Heart left ventricle (tissue), 16 donors: ENCODE results near the gene FIBP. TPM values are rescaled to one million over a fixed set of nuclear protein-coding genes. Genes with fewer than 3 reads are reported as not detected.

Source experiments
- ATAC-seq, 4 donors: fragments of 200-7000 bp; cut with Tn5 transposase; one replicate each; pipeline ENCODE4 v1.9.1; 2020 to 2022; ENCODE audit warnings: moderate library complexity in 4 of 4, mild to moderate bottlenecking in 3 of 4, moderate number of reproducible peaks in 1 of 4
- DNase-seq, 5 donors: peaks; one replicate each; pipeline ENCODE4 v3.0.0-alpha.2; 2020
- H3K27ac ChIP-seq, 12 donors: fragments of 200-600 bp; sonication (generic) in 4 of 12; one replicate each; pipeline versions ENCODE4 v1.5.0 to v1.8.0; 2016 to 2022; ENCODE audit warnings: mild to moderate bottlenecking in 2 of 12
- H3K27me3 ChIP-seq, 9 donors: fragments of 200-600 bp; sonication (generic) in 2 of 9; one replicate each; pipeline versions ENCODE4 v1.5.1 to v1.8.0; 2016 to 2022; ENCODE audit warnings: mild to moderate bottlenecking in 3 of 9
- H3K36me3 ChIP-seq, 9 donors: fragments of 200-600 bp; sonication (generic) in 2 of 9; one replicate each; pipeline versions ENCODE4 v1.5.0 to v1.8.0; 2018 to 2022; ENCODE audit warnings: mild to moderate bottlenecking in 2 of 9
- H3K4me1 ChIP-seq, 12 donors: fragments of 200-600 bp; sonication (generic) in 4 of 12; one replicate each; pipeline versions ENCODE4 v1.5.0 to v1.8.0; 2016 to 2022; ENCODE audit warnings: mild to moderate bottlenecking in 3 of 12
- H3K4me3 ChIP-seq, 12 donors: fragments of 200-600 bp; sonication (generic) in 4 of 12; one replicate each; pipeline versions ENCODE4 v1.5.0 to v1.8.0; 2017 to 2022; ENCODE audit warnings: mild to moderate bottlenecking in 9 of 12, moderate library complexity in 4 of 12
- H3K9me3 ChIP-seq, 12 donors: fragments of 200-600 bp; sonication (generic) in 4 of 12; one replicate each; pipeline versions ENCODE4 v1.5.0 to v1.8.0; 2016 to 2022; ENCODE audit warnings: mild to moderate bottlenecking in 1 of 12
- CTCF ChIP-seq, 12 donors: fragments of 200-600 bp; sonication (generic) in 4 of 12; IDR thresholded peaks; one replicate each; pipeline versions ENCODE4 v1.5.0 to v1.8.0; 2018 to 2022; ENCODE audit warnings: antibody characterized with exemption in 12 of 12, mild to moderate bottlenecking in 5 of 12
- POLR2A ChIP-seq, 2 donors: fragments of 450-650 bp; IDR thresholded peaks; one replicate each; pipeline ENCODE4 v1.6.1; 2017; ENCODE audit warnings: antibody characterized with exemption in 2 of 2, mild to moderate bottlenecking in 2 of 2, moderate library complexity in 2 of 2
- WGBS, 4 donors: extraction: QIAGEN DNeasy Blood & Tissue Kit in 2 of 4; methylation state at CpG; one replicate each; pipeline versions ENCODE4 v1.1.5 to v1.1.7; 2013 to 2018; 5-methylcytosine and 5-hydroxymethylcytosine counted together
- intact Hi-C, 10 donors: fragments of 100-400 bp; cut with DNase I; formaldehyde crosslinking; loops; one replicate each; pipeline versions ENCODE4 v1.11.1 to v1.14.2; 2022
- polyA plus RNA-seq, 2 donors: library from polyadenylated mRNA; stranded (reverse); fragments of 200-250 nt; gene quantifications; one replicate each; pipeline ENCODE4 v1.2.3, GENCODE V29; 2013
- total RNA-seq, 9 donors: library from RNA; depleted of rRNA in 2 of 9; stranded (reverse); fragments of >200 nt in 2 of 9; fragmentation: NEBNext Ultra II Directional in 3 of 9; extraction: Animal tissue kit (Norgen Biotek cat#: 25700) in 3 of 9; gene quantifications; one replicate each; pipeline versions ENCODE4 v1.1.0 to v1.2.4, GENCODE V29; 2016 to 2023
- donor health status: ischemic (EF 13 %, LVEDD 7.1; RV severe dilation, severe dysfunction).
- donor health status: healthy with polysubstance abuse.
- donor health status: DM: no; HTN: yes; CAD: no.
- donor health status: DM: no; HTN: no; CAD: no.
- donor health status: ischemic (EF 25% LVEDD 6.9; RV normal size, moderate dysfunction).
- donor health status: ischemic (EF 25% LVEDD 5.7; RV mildly dilated, moderate dysfunction).
- donor health status: healthy.
- donor health status: DM: yes; HTN: yes; CAD: no.
- donor health status: ischemic (EF 35%, LVEDD 5.7; RV mildly dilated, moderate dysfunction).
- donor health status: nonischemic (EF 11% LVEDD 7.7; RV severe dilation, severe dysfunction).
- donor health status: DM: yes; HTN: yes; CAD: no.
- donor health status: PGD.
- donor health status: ischemic (EF 29% LVEDD 5.4; RV normal size, mild dysfunction).
- donor health status: nonischemic (EF 23%, LVEDD 6.1; RV moderate dilation, normal function).

Gene FIBP
- total and polyA plus RNA-seq, 11 donors: 35.0 to 93.9 (median 57.3) TPM

- peaks cover 16 to 66% (median 56%) of the 10 kb centered on the region in 12 donors for H3K4me1 ChIP-seq
- H3K27me3 ChIP-seq: no peaks in the 10 kb centered on the region
- TF ChIP-seq CTCF (IDR thresholded peaks at IDR 0.05) (no peak), POLR2A (IDR thresholded peaks at IDR 0.05) (no peak)
- peak overlapping the region in 4 of 12 donors; percentile 4 to 33 (median 12) for H3K4me3 ChIP-seq
- ATAC-seq: no peak
- intact Hi-C loops: loop anchor here in 1 of 10 donors (5.0 kb wide), 1 partner anchor 46 kb away; the partner anchor contains the start of gene SART1
- peak overlapping the region in 11 of 12 donors; percentile 34 to 98 (median 84) for H3K27ac ChIP-seq
- peaks cover 0 to 9% (median 0%) of the 10 kb centered on the region in 9 donors for H3K36me3 ChIP-seq
- 67 to 79% (median 76%) methylated on average over 6 to 7 of the region's 7 CpGs for WGBS, 4 donors
- no peaks in the 10 kb centered on the region for H3K9me3 ChIP-seq
- DNase-seq: no peak
Observed at GRCh38 chr11:65916391-65916790, 28.1 kb upstream of the FIBP start.

GRCh38 chr11:65915821-65916251 lies 27.6 kb upstream of the FIBP start:
- WGBS, 4 donors: 15 to 30% (median 20%) methylated on average over 6 to 13 of the region's 13 CpGs
- Histone ChIP-seq H3K27me3 (no peaks in the 10 kb centered on the region), H3K4me3 (peak overlapping the region in 6 of 12 donors; percentile 6 to 33 (median 13)), H3K4me1 (peaks cover 16 to 65% (median 58%) of the 10 kb centered on the region in 12 donors), H3K36me3 (peaks cover 0 to 9% (median 0%) of the 10 kb centered on the region in 9 donors), H3K9me3 (no peaks in the 10 kb centered on the region), H3K27ac (peak overlapping the region; percentile 34 to 98 (median 82))
- TF ChIP-seq POLR2A (IDR thresholded peaks at IDR 0.05) (no peak), CTCF (IDR thresholded peaks at IDR 0.05) (no peak)
- peak; percentile 72 to 93 (median 83) for DNase-seq
- intact Hi-C loops: loop anchor here in 1 of 10 donors (5.0 kb wide), 1 partner anchor 46 kb away; the partner anchor contains the start of gene SART1
- peak; percentile 29 to 64 (median 56) for ATAC-seq

- Histone ChIP-seq H3K9me3 (no peaks in the 10 kb centered on the region), H3K27me3 (no peaks in the 10 kb centered on the region), H3K36me3 (peaks cover 0 to 9% (median 0%) of the 10 kb centered on the region in 9 donors), H3K4me1 (peaks cover 13 to 59% (median 52%) of the 10 kb centered on the region in 12 donors), H3K4me3 (peak overlapping the region in 6 of 12 donors; percentile 6 to 33 (median 13)), H3K27ac (peak overlapping the region; percentile 34 to 98 (median 82))
- ATAC-seq: no peak
- no peak for TF ChIP-seq POLR2A (IDR thresholded peaks at IDR 0.05)
- no peak for DNase-seq
- intact Hi-C loops: loop anchor here in 1 of 10 donors (5.0 kb wide), 1 partner anchor 47 kb away; the partner anchor contains the start of gene SART1
- whole genome bisulfite sequencing, 4 donors: 63 to 70% (median 69%) methylated on average over 10 of the region's 10 CpGs
Observed at GRCh38 chr11:65915101-65915820, 27.0 kb upstream of the FIBP start.

GRCh38 chr11:65912845-65913244 lies 24.6 kb upstream of the FIBP start:
- Histone ChIP-seq H3K4me3 (no peak overlapping the region), H3K27me3 (no peaks in the 10 kb centered on the region), H3K36me3 (peaks cover 0 to 9% (median 0%) of the 10 kb centered on the region in 9 donors), H3K27ac (no peak overlapping the region), H3K4me1 (peaks cover 10 to 49% (median 44%) of the 10 kb centered on the region in 12 donors), H3K9me3 (no peaks in the 10 kb centered on the region)
- no peak for TF ChIP-seq POLR2A (IDR thresholded peaks at IDR 0.05)
- TF ChIP-seq CTCF (IDR thresholded peaks at IDR 0.05): no peak
- no peak for ATAC-seq
- DNase-seq: no peak
- intact Hi-C loops: no loop called here
- 67 to 79% (median 70%) methylated on average over 4 of the region's 4 CpGs for WGBS, 4 donors
